H1 (cell line): ENCODE data around the gene SLC12A7. TPM values are rescaled to one million over a fixed set of nuclear protein-coding genes. Genes with fewer than 3 reads are reported as not detected.

Experiments used
- CTCF ChIA-PET: fragments of 300-600 bp; sonication (Branson Sonifier 250); formaldehyde crosslinking; loops from one replicate; lab custom pipeline; 2021; ENCODE audit not compliant: partially characterized antibody; lab: Charles Lee
- POLR2A ChIA-PET: fragments of 300-600 bp; sonication (Branson Sonifier 250); formaldehyde crosslinking; loops from one replicate; lab custom pipeline; 2021; ENCODE audit warnings: inconsistent platforms; ENCODE audit not compliant: partially characterized antibody; lab: Charles Lee
- DNase-seq, 2 experiments: peaks; one replicate each; pipeline versions ENCODE4 v3.0.0 to v3.0.0-alpha.2; 2010 to 2022; ENCODE audit warnings: low spot score in 2 of 2, low read depth in 1 of 2, mixed read lengths in 1 of 2
- FAIRE-seq: peaks from 2 replicates; lab custom pipeline; 2011; peaks lifted over from hg19 to GRCh38; lab: Jason Lieb, UNC
- H2AFZ ChIP-seq: 2 replicates; pipeline ENCODE4 v1.8.1; 2012; ENCODE audit warnings: low read length, inconsistent platforms
- H2AK5ac ChIP-seq: 2 replicates; pipeline ENCODE4 v1.6.1; 2013; ENCODE audit warnings: low read depth, low read length
- H2BK120ac ChIP-seq: replicated peaks from 2 replicates; pipeline ENCODE3; 2013; ENCODE audit warnings: low read depth, low read length, inconsistent platforms
- H2BK12ac ChIP-seq: 2 replicates; pipeline ENCODE4 v1.6.1; 2013; ENCODE audit warnings: low read depth, low read length
- H2BK15ac ChIP-seq: 2 replicates; pipeline ENCODE4 v1.6.1; 2013; ENCODE audit warnings: low read length
- H2BK20ac ChIP-seq: 2 replicates; pipeline ENCODE4 v1.6.1; 2013; ENCODE audit warnings: low read length
- H2BK5ac ChIP-seq: 2 replicates; pipeline ENCODE4 v1.6.1; 2013; ENCODE audit warnings: low read depth, low read length
- H3K14ac ChIP-seq: 2 replicates; pipeline ENCODE4 v1.6.1; 2013; ENCODE audit warnings: inconsistent platforms; ENCODE audit not compliant: insufficient read length
- H3K18ac ChIP-seq: 2 replicates; pipeline ENCODE4 v1.6.1; 2013; ENCODE audit warnings: low read length; ENCODE audit errors: extremely low read depth
- H3K23ac ChIP-seq: 2 replicates; pipeline ENCODE4 v1.6.1; 2013; ENCODE audit warnings: inconsistent platforms; ENCODE audit not compliant: insufficient read length
- H3K23me2 ChIP-seq: 2 replicates; pipeline ENCODE4 v1.6.1; 2013; ENCODE audit warnings: low read depth, low read length
- H3K27ac ChIP-seq: 2 replicates; pipeline ENCODE4 v1.6.1; 2011; ENCODE audit warnings: low read depth, low read length, inconsistent platforms
- H3K27me3 ChIP-seq, 4 experiments: replicated peaks in 1 of 4; 1 replicate in 1 of 4; 2 replicates in 3 of 4; pipeline versions ENCODE4 v1.6.1 to v1.8.1; 2011 to 2013; ENCODE audit warnings: low read length in 3 of 4, mild to moderate bottlenecking in 3 of 4, inconsistent platforms in 2 of 4, mixed read lengths in 2 of 4, moderate library complexity in 1 of 4; ENCODE audit not compliant: control insufficient read depth in 3 of 4, insufficient read depth in 3 of 4; ENCODE audit errors: extremely low read depth in 1 of 4
- H3K36me3 ChIP-seq, 4 experiments: 2 replicates each; pipeline versions ENCODE4 v1.6.1 to v1.8.1; 2011 to 2013; ENCODE audit warnings: mild to moderate bottlenecking in 4 of 4, low read length in 3 of 4, moderate library complexity in 2 of 4, control low read depth in 1 of 4, inconsistent platforms in 1 of 4; ENCODE audit not compliant: insufficient read depth in 4 of 4, control insufficient read depth in 2 of 4
- H3K4ac ChIP-seq: replicated peaks from 2 replicates; pipeline ENCODE3; 2013; ENCODE audit warnings: low read length, low read depth, mixed read lengths, inconsistent platforms; ENCODE audit not compliant: insufficient read length
- H3K4me1 ChIP-seq, 4 experiments: replicated peaks in 1 of 4; 1 replicate in 1 of 4; 2 replicates in 3 of 4; pipeline versions ENCODE4 v1.6.1 to v1.8.1; 2011 to 2013; ENCODE audit warnings: low read length in 3 of 4, inconsistent platforms in 2 of 4, mixed read lengths in 1 of 4; ENCODE audit not compliant: insufficient read depth in 4 of 4, control insufficient read depth in 3 of 4
- H3K4me2 ChIP-seq, 2 experiments: 2 replicates each; pipeline versions ENCODE4 v1.6.1 to v1.8.1; 2011 to 2013; ENCODE audit warnings: low read depth in 2 of 2, low read length in 2 of 2, control low read depth in 1 of 2, inconsistent platforms in 1 of 2, mild to moderate bottlenecking in 1 of 2; ENCODE audit not compliant: insufficient read depth in 1 of 2
- H3K4me3 ChIP-seq, 4 experiments: fragments of 200-600, 300-600 bp in 1 of 4; sonication (generic), shearing (Covaris generic), sonication (Bioruptor Twin) in 1 of 4; 2 replicates each; pipeline versions ENCODE4 v1.5.1 to v1.8.1; 2011 to 2016; ENCODE audit warnings: low read length in 4 of 4, low read depth in 3 of 4, control low read depth in 2 of 4, inconsistent platforms in 2 of 4, mild to moderate bottlenecking in 2 of 4, mixed read lengths in 1 of 4, moderate library complexity in 1 of 4; ENCODE audit not compliant: insufficient read depth in 2 of 4; ENCODE audit errors: extremely low read depth in 1 of 4
- H3K56ac ChIP-seq: replicated peaks from 2 replicates; pipeline ENCODE3; 2013; ENCODE audit warnings: low read depth, mild to moderate bottlenecking, mixed read lengths, low read length, inconsistent platforms; ENCODE audit not compliant: insufficient read length
- H3K79me1 ChIP-seq: 2 replicates; pipeline ENCODE4 v1.6.1; 2013; ENCODE audit warnings: low read depth, low read length, control low read depth
- H3K79me2 ChIP-seq, 2 experiments: 2 replicates each; pipeline versions ENCODE4 v1.6.1 to v1.8.1; 2012 to 2013; ENCODE audit warnings: low read length in 2 of 2, mild to moderate bottlenecking in 2 of 2, inconsistent platforms in 1 of 2; ENCODE audit not compliant: insufficient read depth in 2 of 2, control insufficient read depth in 1 of 2
- H3K9ac ChIP-seq, 4 experiments: replicated peaks in 1 of 4; 1 replicate in 1 of 4; 2 replicates in 3 of 4; pipeline versions ENCODE4 v1.6.1 to v1.8.1; 2011 to 2013; ENCODE audit warnings: low read depth in 3 of 4, low read length in 3 of 4, control low read depth in 2 of 4, mild to moderate bottlenecking in 2 of 4, moderate library complexity in 2 of 4, inconsistent platforms in 1 of 4; ENCODE audit errors: extremely low read depth in 1 of 4
- H3K9me3 ChIP-seq, 2 experiments: 2 replicates each; pipeline versions ENCODE4 v1.6.1 to v1.8.1; 2012 to 2013; ENCODE audit warnings: mild to moderate bottlenecking in 2 of 2, moderate library complexity in 2 of 2, control low read depth in 1 of 2, inconsistent platforms in 1 of 2, low read depth in 1 of 2, low read length in 1 of 2, mixed read lengths in 1 of 2; ENCODE audit not compliant: insufficient read depth in 2 of 2
- H4K20me1 ChIP-seq, 2 experiments: replicated peaks in 1 of 2; 2 replicates each; pipeline versions ENCODE3 to v1.8.1; 2011 to 2013; ENCODE audit warnings: inconsistent platforms in 2 of 2, low read length in 2 of 2, mild to moderate bottlenecking in 1 of 2; ENCODE audit not compliant: insufficient read depth in 2 of 2, control insufficient read depth in 1 of 2
- H4K5ac ChIP-seq: 2 replicates; pipeline ENCODE4 v1.6.1; 2013; ENCODE audit warnings: low read length, low read depth, mixed read lengths, inconsistent platforms; ENCODE audit not compliant: insufficient read length
- H4K8ac ChIP-seq: 2 replicates; pipeline ENCODE4 v1.8.0; 2013; ENCODE audit warnings: mild to moderate bottlenecking, moderate library complexity, low read length, inconsistent platforms; ENCODE audit not compliant: insufficient read depth; ENCODE audit errors: extremely low read depth
- H4K91ac ChIP-seq: replicated peaks from 2 replicates; pipeline ENCODE3; 2013; ENCODE audit warnings: low read length, mixed read lengths, inconsistent platforms; ENCODE audit not compliant: insufficient read length
- BACH1 ChIP-seq: IDR thresholded peaks from 2 replicates; pipeline ENCODE4 v1.6.1; 2012; ENCODE audit warnings: low read length, improper control_type of control experiment
- CHD2 ChIP-seq: IDR thresholded peaks from 2 replicates; pipeline ENCODE4 v1.6.1; 2012; ENCODE audit warnings: low read length, improper control_type of control experiment
- EZH2 ChIP-seq: fragments of 200-600 bp; sonication (generic); IDR thresholded peaks from 2 replicates; pipeline ENCODE4 v1.7.1; 2012; ENCODE audit warnings: low read depth, mild to moderate bottlenecking, moderate library complexity, low read length, inconsistent platforms; ENCODE audit not compliant: severe bottlenecking
- GTF2F1 ChIP-seq: IDR thresholded peaks from 2 replicates; pipeline ENCODE4 v1.6.1; 2012; ENCODE audit warnings: low read depth, low read length, improper control_type of control experiment, borderline replicate concordance
- RFX5 ChIP-seq: IDR thresholded peaks from 2 replicates; pipeline ENCODE4 v1.6.1; 2011; ENCODE audit warnings: low read depth, low read length, improper control_type of control experiment, borderline replicate concordance
- WGBS, 2 experiments: shearing (Covaris generic) in 1 of 2; methylation state at CpG; one replicate each; pipeline versions ENCODE4 v1.1.6 to v1.1.7; 2013 to 2015; ENCODE audit warnings: low lambda C conversion rate in 2 of 2, mixed read lengths in 2 of 2, inconsistent platforms in 1 of 2, low coverage in 1 of 2, missing lambda C conversion rate in 1 of 2; ENCODE audit not compliant: insufficient replicate concordance in 2 of 2, insufficient coverage in 1 of 2, insufficient read length in 1 of 2; ENCODE audit errors: extremely low coverage in 1 of 2, missing lambda C conversion rate in 1 of 2; 5-methylcytosine and 5-hydroxymethylcytosine counted together
- polyA plus RNA-seq, 7 experiments: library from polyadenylated mRNA; depleted of rRNA in 3 of 7; stranded (reverse) in 5 of 7; unstranded in 2 of 7; fragments of >200 nt in 5 of 7; fragments of 200-250 nt in 2 of 7; gene quantifications; 1 replicate in 5 of 7; 2 replicates in 1 of 7; 4 replicates in 1 of 7; pipeline versions ENCODE4 v1.2.1 to v1.2.3, GENCODE V29; 2011 to 2013; ENCODE audit warnings: missing spikeins in 2 of 7, mixed read lengths in 2 of 7
- total RNA-seq: library from RNA; stranded (reverse); fragmentation: NEBNext Ultra II Directional; extraction: Animal tissue kit (Norgen Biotek cat#: 25700); gene quantifications from 2 replicates; pipeline ENCODE4 v1.2.1, GENCODE V29; 2021

SLC12A7 gene
- total and polyA plus RNA-seq, 2 of the 8 experiments (the other 6 are each of a cell fraction or from before 2014, with no cell fraction given) = 23.5 to 39.7 TPM

DNA sequence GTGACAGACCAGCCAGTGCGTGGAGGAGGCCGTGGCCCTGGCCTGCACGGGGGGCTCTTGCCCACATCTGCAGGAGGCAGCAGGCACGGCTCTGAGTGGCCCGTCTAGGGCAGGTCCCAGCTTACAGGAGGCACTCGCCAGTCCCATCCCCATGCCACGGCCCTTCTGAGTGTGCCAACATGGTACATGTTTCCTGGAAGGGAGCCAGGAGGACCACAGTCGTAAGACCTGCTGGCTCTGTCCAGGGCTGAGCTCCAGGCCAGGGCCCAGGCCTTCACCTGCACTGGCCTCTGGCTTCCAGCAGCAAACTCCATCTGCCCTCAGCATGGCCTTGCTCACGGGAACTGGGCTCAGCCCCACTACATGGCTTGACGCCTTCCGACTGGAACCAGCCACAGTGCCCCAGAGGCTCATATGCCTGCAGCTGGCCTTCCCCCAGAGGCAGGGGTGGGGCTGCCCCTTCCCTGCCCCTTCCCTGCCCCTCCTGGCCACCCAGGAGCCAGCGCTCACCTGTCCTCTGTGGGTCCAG is 99.5 kb downstream of the SLC12A7 start:
- no peak overlapping the region for H3K14ac ChIP-seq
- no peak overlapping the region for H3K4ac ChIP-seq
- peaks cover 4 to 5% of the 10 kb centered on the region in 2 experiments for H4K20me1 ChIP-seq
- no peak overlapping the region for H2BK15ac ChIP-seq
- POLR2A ChIA-PET = no interaction called here
- no peak overlapping the region for H2BK20ac ChIP-seq
- H3K4me2 ChIP-seq = no peak overlapping the region
- H3K27ac ChIP-seq = no peak overlapping the region
- no peaks in the 10 kb centered on the region for H3K9me3 ChIP-seq
- 90% methylated on average over 12 of the region's 12 CpGs; no CpG with 5 or more reads in 1 of the 2 experiments for WGBS, 2 experiments
- H3K56ac ChIP-seq = no peak overlapping the region
- H3K18ac ChIP-seq = no peak overlapping the region
- FAIRE-seq = no peak
- CTCF ChIA-PET = interaction anchor here (0.7 to 5.7 kb wide), 13 partner anchors 8 to 237 kb away, joined by 3 to 38 read pairs (median 4); no protein-coding TSS in a partner anchor
- H3K4me3 ChIP-seq = no peak overlapping the region
- H2BK12ac ChIP-seq = 0 out of 2 replicates have a peak overlapping the region, but pooled peaks have one; percentile 9
- no peak overlapping the region for H3K23ac ChIP-seq
- no peaks in the 10 kb centered on the region; a peak in 1 of 8 replicates for H3K36me3 ChIP-seq
- no peak overlapping the region for H3K9ac ChIP-seq
- no peak overlapping the region for H4K91ac ChIP-seq
- H4K8ac ChIP-seq = no peak overlapping the region
- H2BK120ac ChIP-seq = no peak overlapping the region
- peaks cover 3% of the 10 kb centered on the region; the same call in 1 of the 2 replicates for H3K23me2 ChIP-seq
- H2AFZ ChIP-seq = no peak overlapping the region
- no peak overlapping the region for H2AK5ac ChIP-seq
- H4K5ac ChIP-seq = no peak overlapping the region
- no peak overlapping the region for H2BK5ac ChIP-seq
- peaks cover 0 to 15% (median 6%) of the 10 kb centered on the region in 4 experiments; a peak in 6 of 7 replicates for H3K4me1 ChIP-seq
- H3K27me3 ChIP-seq = peaks cover 13 to 31% (median 23%) of the 10 kb centered on the region in 4 experiments
- no peaks in the 10 kb centered on the region for H3K79me2 ChIP-seq
- H3K79me1 ChIP-seq = no peaks in the 10 kb centered on the region; the same call in 1 of the 2 replicates
- DNase-seq = no peak
- TF ChIP-seq GTF2F1 (no peak), RFX5 (no peak), EZH2 (no peak), BACH1 (no peak), CHD2 (no peak)
